Brain microvascular endothelial cell (primary cell): ENCODE results near the gene LINC01488.

Experiments
- DNase-seq: peaks from one replicate; pipeline ENCODE4 v3.0.0-alpha.2; 2020
- H3K27ac ChIP-seq: fragments of 250-450 bp; sonication (Bioruptor Pico); 2 replicates; pipeline ENCODE4 v1.5.1; 2020; ENCODE audit warnings: mild to moderate bottlenecking, moderate library complexity
- H3K27me3 ChIP-seq: fragments of 250-450 bp; sonication (Bioruptor Pico); replicated peaks from 2 replicates; pipeline ENCODE4 v1.5.1; 2020; ENCODE audit warnings: mild to moderate bottlenecking
- H3K36me3 ChIP-seq: fragments of 250-450 bp; sonication (Bioruptor Pico); replicated peaks from 2 replicates; pipeline ENCODE4 v1.5.1; 2020; ENCODE audit warnings: mild to moderate bottlenecking
- H3K4me3 ChIP-seq: 2 replicates; pipeline ENCODE4 v1.5.1; 2011; ENCODE audit warnings: low read depth, mild to moderate bottlenecking, control low read depth, low read length, moderate library complexity
- in situ Hi-C: cut with HindIII; loops from 2 replicates; pipeline ENCODE4 v1.10.0; 2017; ENCODE audit warnings: low sequenced_read_pairs, low pct_ligation_motif_present
- TF ChIP-seq, protein P1 (sequence below): IDR thresholded peaks from 2 replicates; pipeline ENCODE4 v1.5.1; 2011; ENCODE audit warnings: low read depth, mild to moderate bottlenecking, moderate library complexity, low read length, control low read depth, inconsistent platforms; ENCODE audit errors: missing control alignments

The LINC01488 gene

DNA sequence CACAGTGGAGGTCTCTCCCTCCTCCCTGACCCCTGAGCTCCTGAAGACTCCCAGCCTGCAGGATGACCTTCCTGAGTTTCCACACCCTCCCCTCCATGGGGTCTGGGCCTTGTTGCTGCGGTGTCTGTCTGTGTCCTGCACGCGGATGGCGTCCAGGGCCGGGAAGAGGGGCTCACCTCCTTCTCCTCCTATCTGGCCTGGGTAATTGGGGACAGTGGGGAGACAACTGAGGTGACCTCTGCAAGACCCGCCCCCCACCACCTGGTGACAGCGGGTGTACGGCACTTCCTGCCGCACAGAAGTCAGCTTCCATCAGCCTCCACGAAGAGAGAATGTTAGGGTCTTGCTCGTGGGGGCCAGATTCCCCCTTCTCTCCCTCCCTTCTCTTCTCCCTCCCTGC is 31.7 kb downstream of the LINC01488 start:
- H3K36me3 ChIP-seq = no peaks in the 10 kb centered on the region
- no peak overlapping the region for H3K27ac ChIP-seq
- DNase-seq = no peak
- no peak overlapping the region for H3K4me3 ChIP-seq
- in situ Hi-C loops = no loop called here
- TF ChIP-seq, protein P1, sequence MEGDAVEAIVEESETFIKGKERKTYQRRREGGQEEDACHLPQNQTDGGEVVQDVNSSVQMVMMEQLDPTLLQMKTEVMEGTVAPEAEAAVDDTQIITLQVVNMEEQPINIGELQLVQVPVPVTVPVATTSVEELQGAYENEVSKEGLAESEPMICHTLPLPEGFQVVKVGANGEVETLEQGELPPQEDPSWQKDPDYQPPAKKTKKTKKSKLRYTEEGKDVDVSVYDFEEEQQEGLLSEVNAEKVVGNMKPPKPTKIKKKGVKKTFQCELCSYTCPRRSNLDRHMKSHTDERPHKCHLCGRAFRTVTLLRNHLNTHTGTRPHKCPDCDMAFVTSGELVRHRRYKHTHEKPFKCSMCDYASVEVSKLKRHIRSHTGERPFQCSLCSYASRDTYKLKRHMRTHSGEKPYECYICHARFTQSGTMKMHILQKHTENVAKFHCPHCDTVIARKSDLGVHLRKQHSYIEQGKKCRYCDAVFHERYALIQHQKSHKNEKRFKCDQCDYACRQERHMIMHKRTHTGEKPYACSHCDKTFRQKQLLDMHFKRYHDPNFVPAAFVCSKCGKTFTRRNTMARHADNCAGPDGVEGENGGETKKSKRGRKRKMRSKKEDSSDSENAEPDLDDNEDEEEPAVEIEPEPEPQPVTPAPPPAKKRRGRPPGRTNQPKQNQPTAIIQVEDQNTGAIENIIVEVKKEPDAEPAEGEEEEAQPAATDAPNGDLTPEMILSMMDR = no peak
- no peaks in the 10 kb centered on the region for H3K27me3 ChIP-seq

DNA sequence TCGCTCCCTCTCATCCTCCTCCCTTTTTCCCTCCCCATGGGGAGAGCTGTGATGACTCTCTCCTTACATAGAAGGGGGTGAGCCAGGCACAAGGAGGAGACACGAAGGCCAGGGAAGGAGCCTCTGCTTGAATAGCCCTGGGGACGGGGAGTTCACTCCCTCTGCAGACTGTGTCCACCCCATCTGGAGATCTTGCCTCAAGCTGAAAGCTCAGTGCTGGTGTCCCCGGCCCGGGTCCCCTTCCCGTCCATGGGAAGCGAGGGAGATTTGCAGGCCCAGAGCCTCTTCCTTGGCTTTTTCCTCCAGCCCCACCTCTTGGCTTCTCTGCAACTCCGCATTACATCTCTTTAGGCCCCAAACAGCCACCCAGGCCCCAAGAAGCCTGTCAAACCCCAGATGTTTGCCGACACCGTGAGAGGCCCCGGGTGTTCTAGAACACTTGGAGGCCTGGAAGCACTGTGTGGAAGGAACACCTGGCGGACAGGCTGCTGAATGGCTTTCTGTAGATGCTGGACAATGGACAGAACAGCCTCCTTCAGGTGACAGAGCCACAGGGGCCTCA is 32.3 kb downstream of the LINC01488 start:
- no peak for DNase-seq
- TF ChIP-seq, protein P1 = no peak
- Histone ChIP-seq H3K4me3 (no peak overlapping the region), H3K36me3 (no peaks in the 10 kb centered on the region), H3K27ac (no peak overlapping the region), H3K27me3 (no peaks in the 10 kb centered on the region)
- in situ Hi-C loops = no loop called here

DNA sequence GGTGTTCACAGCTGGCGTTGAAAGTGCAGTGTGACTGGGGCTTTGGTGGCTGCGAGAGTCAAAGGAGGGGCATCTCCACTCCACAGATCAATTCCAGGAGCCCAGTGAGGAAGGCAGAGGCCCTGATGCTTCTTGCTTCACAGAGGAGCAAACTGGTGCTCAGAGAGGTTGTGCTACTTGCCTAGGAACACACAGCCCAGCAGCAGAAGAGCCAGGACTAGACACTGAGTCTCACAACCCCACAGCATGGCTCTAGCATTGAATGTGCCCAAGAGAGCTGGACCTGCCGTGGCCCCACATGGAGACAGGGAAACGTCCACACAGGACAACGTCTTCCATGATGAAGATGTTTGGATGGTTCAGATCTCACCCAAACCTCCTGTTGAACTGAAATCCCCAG is 33.3 kb downstream of the LINC01488 start:
- no peaks in the 10 kb centered on the region for H3K27me3 ChIP-seq
- no peak for DNase-seq
- H3K27ac ChIP-seq = no peak overlapping the region
- H3K4me3 ChIP-seq = no peak overlapping the region
- no peaks in the 10 kb centered on the region for H3K36me3 ChIP-seq
- TF ChIP-seq, protein P1 = no peak
- in situ Hi-C loops = no loop called here

DNA sequence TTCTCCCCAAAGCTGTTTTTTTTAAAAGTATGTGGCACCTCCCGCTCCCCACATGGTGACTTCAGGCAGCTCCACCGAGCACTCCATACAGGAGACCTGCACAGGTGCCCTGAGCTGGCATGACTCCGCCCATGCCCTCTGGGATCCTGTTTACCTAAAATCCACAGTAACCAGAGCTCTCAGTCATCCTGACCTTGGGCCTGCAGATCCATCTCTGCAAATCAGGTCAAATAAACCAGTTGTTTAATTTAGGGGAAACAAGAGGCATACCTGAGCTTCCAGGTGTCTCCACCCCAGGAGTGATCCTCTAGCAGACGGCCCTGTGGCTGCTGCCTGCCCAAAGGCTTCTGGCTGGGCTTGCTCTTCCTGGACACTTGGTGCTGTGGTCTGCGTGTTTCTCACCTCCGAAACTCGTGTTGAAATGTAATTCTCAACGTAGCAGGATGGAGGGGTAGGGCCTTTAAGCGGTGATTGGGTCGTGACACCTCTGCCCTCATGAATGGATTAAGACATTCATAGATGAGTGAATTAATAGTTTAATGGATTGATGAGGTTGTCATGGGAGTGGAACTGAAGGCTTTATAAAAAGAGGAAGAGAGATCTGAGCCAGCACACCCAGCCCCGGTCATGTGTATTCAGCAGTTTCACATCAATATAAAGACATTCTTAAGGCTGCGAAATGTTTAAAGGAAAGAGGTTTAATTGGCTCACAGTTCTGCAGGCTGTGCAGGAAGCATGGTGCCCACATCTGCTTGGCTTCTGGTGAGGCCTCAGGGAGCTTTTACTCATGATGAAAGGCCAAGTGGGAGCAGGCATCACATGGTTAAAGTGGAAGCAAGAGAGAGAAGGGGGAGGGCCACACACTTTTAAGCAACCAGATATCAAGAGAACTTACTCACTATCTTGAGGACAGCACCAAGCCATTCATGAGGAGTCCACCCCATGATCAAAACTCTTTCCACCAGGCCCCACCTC is 34.1 kb downstream of the LINC01488 start:
- TF ChIP-seq, protein P1 = no peak
- Histone ChIP-seq H3K27me3 (no peaks in the 10 kb centered on the region), H3K36me3 (no peaks in the 10 kb centered on the region), H3K4me3 (no peak overlapping the region), H3K27ac (no peak overlapping the region)
- in situ Hi-C loops = no loop called here
- DNase-seq = no peak

DNA sequence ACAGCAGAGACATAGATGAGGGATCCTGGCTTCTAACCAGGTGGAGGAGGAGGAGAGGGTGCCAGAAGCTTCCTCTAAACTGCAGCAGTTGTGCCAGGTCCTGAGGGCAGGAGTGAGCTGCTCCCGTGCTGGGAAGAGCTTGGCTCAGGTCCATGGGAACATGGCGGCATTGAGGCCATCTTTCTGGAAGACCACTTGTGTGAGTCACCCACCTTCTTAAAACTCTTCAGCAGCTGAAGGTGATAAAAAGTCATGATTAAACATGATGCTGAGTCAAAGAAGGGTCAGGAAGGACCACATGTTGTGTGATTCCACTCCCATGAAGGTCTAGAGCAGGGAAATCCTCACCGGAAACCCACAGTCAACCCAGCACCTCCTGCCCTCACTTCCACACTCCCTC is 35.1 kb downstream of the LINC01488 start:
- Histone ChIP-seq H3K27ac (no peak overlapping the region), H3K27me3 (no peaks in the 10 kb centered on the region), H3K36me3 (no peaks in the 10 kb centered on the region), H3K4me3 (no peak overlapping the region)
- TF ChIP-seq, protein P1 = no peak
- DNase-seq = no peak
- in situ Hi-C loops = no loop called here
